ENCODE results near the gene UNC5C. TPM values are rescaled to one million over a fixed set of nuclear protein-coding genes. Genes with fewer than 3 reads are reported as not detected.
A peak's percentile ranks its signal among the peaks of the same experiment; 100 is the strongest.

UNC5C gene
- total and polyA plus RNA-seq, 7 experiments from 2014 or later: not detected

GRCh38 chr4:95318044-95318443 is 230.7 kb downstream of the UNC5C start:
- Mint-ChIP-seq H3K36me3 (no peaks in the 10 kb centered on the region), H3K27me3 (peaks cover 0 to 6% (median 0%) of the 10 kb centered on the region in 5 donors), H3K9me3 (peaks cover 0 to 2% (median 0%) of the 10 kb centered on the region in 11 donors), H3K4me3 (no peak overlapping the region), H3K4me1 (peaks cover 0 to 1% (median 0%) of the 10 kb centered on the region in 7 donors), H3K27ac (no peak overlapping the region)
- no peaks in the 10 kb centered on the region for H3K36me3 ChIP-seq (ENCODE audit: control insufficient read depth in 2 of 3, insufficient read depth in 3 of 3, low read length in 3 of 3)
- H3K27me3 ChIP-seq (ENCODE audit: control insufficient read depth in 2 of 2, insufficient read depth in 2 of 2, low read length in 2 of 2): no peaks in the 10 kb centered on the region
- POLR2A ChIA-PET: no interaction called here
- DNase-seq (no peak), ATAC-seq (no peak)
- no peak overlapping the region for H3K27ac ChIP-seq (ENCODE audit: low read depth, low read length)
- no peak overlapping the region for H3K4me3 ChIP-seq (ENCODE audit: low read length)
- H3K9me3 ChIP-seq (ENCODE audit: control insufficient read depth in 2 of 3, low read length in 3 of 3): no peaks in the 10 kb centered on the region
- intact Hi-C loops (cut with micrococcal nuclease): no loop called here
- H3K4me1 ChIP-seq (ENCODE audit: control insufficient read depth in 2 of 2, insufficient read depth in 2 of 2, low read length in 2 of 2): no peaks in the 10 kb centered on the region
- CTCF ChIA-PET: no interaction called here

DNA sequence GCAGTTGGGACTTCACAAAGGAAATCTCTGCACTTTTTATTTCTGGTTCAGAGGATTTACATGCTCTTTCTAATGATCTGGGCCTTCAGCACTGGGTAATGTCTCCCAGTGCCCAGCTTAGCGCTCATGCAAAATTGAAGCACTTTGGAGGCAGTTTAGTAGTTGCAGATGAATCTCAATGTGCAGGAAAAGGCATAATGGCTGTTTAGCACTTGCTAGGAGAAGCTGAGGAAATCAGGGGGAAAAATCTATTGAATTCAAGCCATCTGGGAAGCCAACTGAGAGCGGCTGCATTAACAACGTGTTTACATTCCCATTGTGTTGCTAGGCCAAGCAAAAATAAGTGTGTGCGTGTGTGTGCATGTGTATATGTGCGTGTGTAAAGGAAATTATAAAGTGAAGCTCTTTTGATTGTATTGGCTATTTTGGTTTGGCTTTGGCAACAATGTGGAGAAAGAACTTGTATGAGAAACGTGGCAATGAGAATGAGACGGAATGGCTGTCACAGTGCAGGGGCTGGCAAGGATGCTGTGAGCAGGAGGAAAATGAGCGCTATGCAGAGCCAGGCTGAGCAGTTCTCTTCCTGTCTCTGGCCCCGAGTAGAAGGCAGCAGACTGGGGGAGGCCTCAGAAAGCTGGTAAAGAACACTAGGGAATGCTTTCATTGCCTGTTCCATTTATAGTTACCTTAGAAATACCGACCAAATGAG is 231.5 kb downstream of the UNC5C start:
- Mint-ChIP-seq H3K36me3 (no peaks in the 10 kb centered on the region), H3K27me3 (peaks cover 0 to 6% (median 0%) of the 10 kb centered on the region in 5 donors), H3K9me3 (peaks cover 0 to 2% (median 0%) of the 10 kb centered on the region in 11 donors), H3K4me1 (peaks cover 0 to 4% (median 0%) of the 10 kb centered on the region in 7 donors), H3K27ac (peak overlapping the region in 1 of 9 donors; percentile 20), H3K4me3 (no peak overlapping the region)
- Histone ChIP-seq H3K27ac (ENCODE audit: low read depth, low read length) (no peak overlapping the region), H3K4me3 (ENCODE audit: low read length) (no peak overlapping the region), H3K4me1 (ENCODE audit: control insufficient read depth in 2 of 2, insufficient read depth in 2 of 2, low read length in 2 of 2) (no peaks in the 10 kb centered on the region), H3K36me3 (ENCODE audit: control insufficient read depth in 2 of 3, insufficient read depth in 3 of 3, low read length in 3 of 3) (no peaks in the 10 kb centered on the region), H3K27me3 (ENCODE audit: control insufficient read depth in 2 of 2, insufficient read depth in 2 of 2, low read length in 2 of 2) (no peaks in the 10 kb centered on the region), H3K9me3 (ENCODE audit: control insufficient read depth in 2 of 3, low read length in 3 of 3) (no peaks in the 10 kb centered on the region)
- ChIA-PET CTCF (no interaction called here), POLR2A (no interaction called here)
- no peak for ATAC-seq
- DNase-seq: no peak
- intact Hi-C loops (cut with micrococcal nuclease): no loop called here

GRCh38 chr4:95314573-95314972 is 234.2 kb downstream of the UNC5C start:
- Histone ChIP-seq H3K4me3 (ENCODE audit: low read length) (no peak overlapping the region), H3K9me3 (ENCODE audit: control insufficient read depth in 2 of 3, low read length in 3 of 3) (no peaks in the 10 kb centered on the region), H3K27me3 (ENCODE audit: control insufficient read depth in 2 of 2, insufficient read depth in 2 of 2, low read length in 2 of 2) (no peaks in the 10 kb centered on the region), H3K4me1 (ENCODE audit: control insufficient read depth in 2 of 2, insufficient read depth in 2 of 2, low read length in 2 of 2) (no peaks in the 10 kb centered on the region), H3K27ac (ENCODE audit: low read depth, low read length) (no peak overlapping the region), H3K36me3 (ENCODE audit: control insufficient read depth in 2 of 3, insufficient read depth in 3 of 3, low read length in 3 of 3) (no peaks in the 10 kb centered on the region)
- ChIA-PET POLR2A (no interaction called here), CTCF (no interaction called here)
- Mint-ChIP-seq H3K9me3 (peaks cover 0 to 2% (median 0%) of the 10 kb centered on the region in 11 donors), H3K4me1 (peaks cover 0 to 4% (median 0%) of the 10 kb centered on the region in 7 donors), H3K27ac (no peak overlapping the region), H3K36me3 (no peaks in the 10 kb centered on the region), H3K4me3 (no peak overlapping the region), H3K27me3 (peaks cover 0 to 6% (median 0%) of the 10 kb centered on the region in 5 donors)
- ATAC-seq (no peak), DNase-seq (no peak)
- intact Hi-C loops (cut with micrococcal nuclease): no loop called here

- CTCF ChIA-PET: no interaction called here
- no peaks in the 10 kb centered on the region for H3K27me3 ChIP-seq (ENCODE audit: control insufficient read depth in 2 of 2, insufficient read depth in 2 of 2, low read length in 2 of 2)
- no peak overlapping the region for H3K4me3 ChIP-seq (ENCODE audit: low read length)
- no peaks in the 10 kb centered on the region for H3K4me1 Mint-ChIP-seq
- H3K4me3 Mint-ChIP-seq: no peak overlapping the region
- no peak overlapping the region for H3K27ac ChIP-seq (ENCODE audit: low read depth, low read length)
- H3K27me3 Mint-ChIP-seq: peaks cover 0 to 4% (median 0%) of the 10 kb centered on the region in 5 donors
- intact Hi-C loops (cut with micrococcal nuclease): no loop called here
- no peaks in the 10 kb centered on the region for H3K9me3 ChIP-seq (ENCODE audit: control insufficient read depth in 2 of 3, low read length in 3 of 3)
- H3K4me1 ChIP-seq (ENCODE audit: control insufficient read depth in 2 of 2, insufficient read depth in 2 of 2, low read length in 2 of 2): no peaks in the 10 kb centered on the region
- H3K27ac Mint-ChIP-seq: no peak overlapping the region
- peaks cover 0 to 6% (median 0%) of the 10 kb centered on the region in 5 donors for H3K36me3 Mint-ChIP-seq
- no peaks in the 10 kb centered on the region for H3K36me3 ChIP-seq (ENCODE audit: control insufficient read depth in 2 of 3, insufficient read depth in 3 of 3, low read length in 3 of 3)
- ATAC-seq (no peak), DNase-seq (no peak)
- POLR2A ChIA-PET: no interaction called here
- H3K9me3 Mint-ChIP-seq: peaks cover 0 to 7% (median 0%) of the 10 kb centered on the region in 11 donors
These were observed 243.9 kb downstream of the UNC5C start for GRCh38 chr4:95304898-95305297.

- peaks cover 0 to 4% (median 0%) of the 10 kb centered on the region in 5 donors for H3K27me3 Mint-ChIP-seq
- H3K4me3 Mint-ChIP-seq: no peak overlapping the region
- ChIA-PET POLR2A (no interaction called here), CTCF (no interaction called here)
- no peak overlapping the region for H3K27ac ChIP-seq (ENCODE audit: low read depth, low read length)
- no peaks in the 10 kb centered on the region for H3K36me3 ChIP-seq (ENCODE audit: control insufficient read depth in 2 of 3, insufficient read depth in 3 of 3, low read length in 3 of 3)
- DNase-seq (no peak), ATAC-seq (no peak)
- no peaks in the 10 kb centered on the region for H3K4me1 ChIP-seq (ENCODE audit: control insufficient read depth in 2 of 2, insufficient read depth in 2 of 2, low read length in 2 of 2)
- peaks cover 0 to 17% (median 7%) of the 10 kb centered on the region in 11 donors for H3K9me3 Mint-ChIP-seq
- H3K27me3 ChIP-seq (ENCODE audit: control insufficient read depth in 2 of 2, insufficient read depth in 2 of 2, low read length in 2 of 2): no peaks in the 10 kb centered on the region
- H3K9me3 ChIP-seq (ENCODE audit: control insufficient read depth in 2 of 3, low read length in 3 of 3): no peaks in the 10 kb centered on the region
- H3K4me3 ChIP-seq (ENCODE audit: low read length): no peak overlapping the region
- H3K36me3 Mint-ChIP-seq: peaks cover 0 to 14% (median 4%) of the 10 kb centered on the region in 5 donors
- no peaks in the 10 kb centered on the region for H3K4me1 Mint-ChIP-seq
- no peak overlapping the region for H3K27ac Mint-ChIP-seq
- intact Hi-C loops (cut with micrococcal nuclease): no loop called here
These were observed 248.5 kb downstream of the UNC5C start for GRCh38 chr4:95300304-95300703.

DNA sequence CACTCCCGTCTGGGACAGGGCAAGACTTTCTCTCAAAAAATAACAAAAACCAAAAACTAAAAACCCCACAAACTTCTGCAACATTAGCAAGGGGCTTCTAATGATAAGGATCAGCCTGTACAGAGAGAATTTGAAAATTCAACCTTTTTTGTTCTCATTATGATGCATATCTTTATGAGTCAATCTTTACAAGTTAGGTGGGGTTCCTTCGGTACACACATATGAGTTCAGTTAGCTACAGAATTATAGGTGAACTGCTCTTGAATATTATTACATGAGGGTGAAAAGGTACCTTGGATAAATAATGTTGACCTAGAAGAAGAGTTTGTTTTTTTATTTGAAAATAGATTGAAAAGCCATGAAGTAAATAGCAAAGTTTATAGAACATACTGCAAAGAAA is 252.7 kb downstream of the UNC5C start:
- POLR2A ChIA-PET: no interaction called here
- Histone ChIP-seq H3K4me3 (ENCODE audit: low read length) (no peak overlapping the region), H3K27me3 (ENCODE audit: control insufficient read depth in 2 of 2, insufficient read depth in 2 of 2, low read length in 2 of 2) (no peaks in the 10 kb centered on the region), H3K9me3 (ENCODE audit: control insufficient read depth in 2 of 3, low read length in 3 of 3) (no peaks in the 10 kb centered on the region), H3K4me1 (ENCODE audit: control insufficient read depth in 2 of 2, insufficient read depth in 2 of 2, low read length in 2 of 2) (peaks cover 0 to 23% of the 10 kb centered on the region in 2 donors), H3K27ac (ENCODE audit: low read depth, low read length) (no peak overlapping the region), H3K36me3 (ENCODE audit: control insufficient read depth in 2 of 3, insufficient read depth in 3 of 3, low read length in 3 of 3) (no peaks in the 10 kb centered on the region)
- DNase-seq: no peak
- Mint-ChIP-seq H3K4me3 (no peak overlapping the region), H3K9me3 (peaks cover 0 to 15% (median 7%) of the 10 kb centered on the region in 11 donors), H3K4me1 (peaks cover 10 to 41% (median 33%) of the 10 kb centered on the region in 7 donors), H3K36me3 (peaks cover 0 to 9% (median 4%) of the 10 kb centered on the region in 5 donors), H3K27ac (no peak overlapping the region), H3K27me3 (no peaks in the 10 kb centered on the region)
- no peak for ATAC-seq
- intact Hi-C loops (cut with micrococcal nuclease): no loop called here
- CTCF ChIA-PET: no interaction called here

GRCh38 chr4:95295157-95295556 is 253.6 kb downstream of the UNC5C start:
- Histone ChIP-seq H3K36me3 (ENCODE audit: control insufficient read depth in 2 of 3, insufficient read depth in 3 of 3, low read length in 3 of 3) (no peaks in the 10 kb centered on the region), H3K27me3 (ENCODE audit: control insufficient read depth in 2 of 2, insufficient read depth in 2 of 2, low read length in 2 of 2) (no peaks in the 10 kb centered on the region), H3K4me3 (ENCODE audit: low read length) (no peak overlapping the region), H3K4me1 (ENCODE audit: control insufficient read depth in 2 of 2, insufficient read depth in 2 of 2, low read length in 2 of 2) (peaks cover 0 to 23% of the 10 kb centered on the region in 2 donors), H3K27ac (ENCODE audit: low read depth, low read length) (no peak overlapping the region), H3K9me3 (ENCODE audit: control insufficient read depth in 2 of 3, low read length in 3 of 3) (no peaks in the 10 kb centered on the region)
- Mint-ChIP-seq H3K9me3 (peaks cover 0 to 15% (median 7%) of the 10 kb centered on the region in 11 donors), H3K27ac (peak overlapping the region in 1 of 9 donors; percentile 10), H3K4me1 (peaks cover 18 to 50% (median 42%) of the 10 kb centered on the region in 7 donors), H3K4me3 (peak overlapping the region in 1 of 10 donors; percentile 46), H3K27me3 (no peaks in the 10 kb centered on the region), H3K36me3 (peaks cover 0 to 9% (median 4%) of the 10 kb centered on the region in 5 donors)
- ATAC-seq (no peak), DNase-seq (no peak)
- ChIA-PET POLR2A (no interaction called here), CTCF (no interaction called here)
- intact Hi-C loops (cut with micrococcal nuclease): no loop called here
